WTC11 (cell line): ENCODE data around the gene GRM8. TPM values are rescaled to one million over a fixed set of nuclear protein-coding genes. Genes with fewer than 3 reads are reported as not detected.
A peak's percentile ranks its signal among the peaks of the same experiment; 100 is the strongest.

ENCODE experiments used
- ATAC-seq: fragments of 200-7000 bp; cut with Tn5 transposase; 2 replicates; pipeline ENCODE4 v1.10.0; 2021; ENCODE audit warnings: mild to moderate bottlenecking, moderate library complexity
- CTCF ChIA-PET: fragments of 300-600 bp; sonication (Branson Sonifier 250); formaldehyde crosslinking; loops from one replicate; lab custom pipeline; 2021; ENCODE audit warnings: antibody characterized with exemption; lab: Charles Lee
- POLR2A ChIA-PET: fragments of 350-600 bp; sonication (Branson Sonifier 250); formaldehyde crosslinking; loops from one replicate; lab custom pipeline; 2021; ENCODE audit warnings: antibody characterized with exemption; lab: Charles Lee
- DNase-seq: peaks from one replicate; pipeline ENCODE4 v3.0.0; 2021; ENCODE audit warnings: low spot score
- H3K27ac Mint-ChIP-seq: 2 replicates; pipeline ENCODE4 v1.8.0; 2021; ENCODE audit warnings: mixed read lengths
- H3K27me3 Mint-ChIP-seq: 2 replicates; pipeline ENCODE4 v1.8.0; 2021; ENCODE audit warnings: low read depth, mild to moderate bottlenecking, moderate library complexity, mixed read lengths
- H3K36me3 Mint-ChIP-seq: 2 replicates; pipeline ENCODE4 v1.8.0; 2021; ENCODE audit warnings: mixed read lengths
- H3K4me1 Mint-ChIP-seq: 2 replicates; pipeline ENCODE4 v1.8.0; 2022; ENCODE audit warnings: mixed read lengths
- H3K4me3 Mint-ChIP-seq: 2 replicates; pipeline ENCODE4 v1.8.0; 2021; ENCODE audit warnings: mild to moderate bottlenecking, moderate library complexity, mixed read lengths
- H3K9me3 Mint-ChIP-seq: 2 replicates; pipeline ENCODE4 v1.8.0; 2021; ENCODE audit warnings: mixed read lengths
- FOXK1 ChIP-seq: sonication (generic); formaldehyde crosslinking; IDR thresholded peaks from 2 replicates; pipeline ENCODE4 v1.8.0; 2022; ENCODE audit warnings: mild to moderate bottlenecking, moderate library complexity, missing genetic modification reagents
- GABPB1 ChIP-seq: sonication (generic); formaldehyde crosslinking; IDR thresholded peaks from 2 replicates; pipeline ENCODE4 v1.8.1; 2023; ENCODE audit warnings: mild to moderate bottlenecking, missing genetic modification reagents
- GTF2I ChIP-seq: fragments of 250-450 bp; sonication (Bioruptor Pico); conservative IDR thresholded peaks from 2 replicates; pipeline ENCODE4 v1.4.0; 2021; ENCODE audit warnings: mild to moderate bottlenecking
- HMGA2 ChIP-seq: fragments of 250-450 bp; sonication (Bioruptor Pico); IDR thresholded peaks from 2 replicates; pipeline ENCODE4 v1.4.0; 2021; ENCODE audit warnings: mild to moderate bottlenecking, moderate library complexity
- JUN ChIP-seq: sonication (generic); formaldehyde crosslinking; IDR thresholded peaks from 2 replicates; pipeline ENCODE4 v1.8.0; 2023; ENCODE audit warnings: mild to moderate bottlenecking, missing genetic modification reagents
- MYBL2 ChIP-seq: sonication (generic); formaldehyde crosslinking; IDR thresholded peaks from 2 replicates; pipeline ENCODE4 v1.8.1; 2023; ENCODE audit warnings: mild to moderate bottlenecking, moderate library complexity, missing genetic modification reagents
- NR2C2 ChIP-seq: sonication (generic); formaldehyde crosslinking; IDR thresholded peaks from 2 replicates; pipeline ENCODE4 v1.8.0; 2022; ENCODE audit warnings: mild to moderate bottlenecking, missing genetic modification reagents
- NR3C1 ChIP-seq: sonication (generic); formaldehyde crosslinking; conservative IDR thresholded peaks from 2 replicates; pipeline ENCODE4 v1.8.1; 2023; ENCODE audit warnings: low read depth, mild to moderate bottlenecking, missing genetic modification reagents
- RELA ChIP-seq: sonication (generic); formaldehyde crosslinking; IDR thresholded peaks from 2 replicates; pipeline ENCODE4 v1.8.1; 2022; ENCODE audit warnings: missing genetic modification reagents, mild to moderate bottlenecking, borderline replicate concordance
- RORB ChIP-seq: fragments of 250-450 bp; sonication (Bioruptor Pico); IDR thresholded peaks from 2 replicates; pipeline ENCODE4 v1.9.0; 2021; ENCODE audit warnings: mild to moderate bottlenecking
- SMAD4 ChIP-seq: sonication (generic); formaldehyde crosslinking; IDR thresholded peaks from 2 replicates; pipeline ENCODE4 v1.8.0; 2022; ENCODE audit warnings: mild to moderate bottlenecking, missing genetic modification reagents
- ZNF121 ChIP-seq: sonication (generic); formaldehyde crosslinking; IDR thresholded peaks from 2 replicates; pipeline ENCODE4 v1.8.0; 2023; ENCODE audit warnings: missing genetic modification reagents
- ZNF317 ChIP-seq: sonication (generic); formaldehyde crosslinking; IDR thresholded peaks from 2 replicates; pipeline ENCODE4 v1.8.1; 2023; ENCODE audit warnings: low read depth, mild to moderate bottlenecking, moderate library complexity, missing genetic modification reagents, borderline replicate concordance
- ZNF416 ChIP-seq: fragments of 250-450 bp; sonication (Bioruptor Pico); IDR thresholded peaks from 2 replicates; pipeline ENCODE4 v1.9.0; 2021; ENCODE audit warnings: mild to moderate bottlenecking, inconsistent platforms
- ZNF423 ChIP-seq: fragments of 250-450 bp; sonication (Bioruptor Pico); IDR thresholded peaks from 2 replicates; pipeline ENCODE4 v2.1.2; 2022; ENCODE audit warnings: mild to moderate bottlenecking, moderate library complexity
- total RNA-seq: library from RNA; stranded (reverse); gene quantifications from 3 replicates; pipeline ENCODE4 v1.2.3, GENCODE V29; 2021
- TF ChIP-seq, protein P1 (sequence below): sonication (generic); formaldehyde crosslinking; IDR thresholded peaks from 2 replicates; pipeline ENCODE4 v1.8.0; 2022; ENCODE audit warnings: mild to moderate bottlenecking, missing genetic modification reagents
- TF ChIP-seq, protein P2 (sequence below): sonication (generic); formaldehyde crosslinking; IDR thresholded peaks from 2 replicates; pipeline ENCODE4 v1.8.1; 2023; ENCODE audit warnings: mild to moderate bottlenecking, moderate library complexity, missing genetic modification reagents
- TF ChIP-seq, protein P3 (sequence below): sonication (generic); formaldehyde crosslinking; IDR thresholded peaks from 2 replicates; pipeline ENCODE4 v1.8.1; 2023; ENCODE audit warnings: mild to moderate bottlenecking, missing genetic modification reagents, borderline replicate concordance
- TF ChIP-seq, protein P4 (sequence below): sonication (generic); formaldehyde crosslinking; IDR thresholded peaks from 2 replicates; pipeline ENCODE4 v1.8.0; 2023; ENCODE audit warnings: missing genetic modification reagents
- TF ChIP-seq, protein P5 (sequence below): sonication (generic); formaldehyde crosslinking; IDR thresholded peaks from 2 replicates; pipeline ENCODE4 v1.8.0; 2023; ENCODE audit warnings: mild to moderate bottlenecking, missing genetic modification reagents
- TF ChIP-seq, protein P6 (sequence below): fragments of 200-600 bp; IDR thresholded peaks from 2 replicates; pipeline ENCODE4 v1.8.0; 2022; ENCODE audit warnings: antibody characterized with exemption

GRM8 gene
- total RNA-seq, 1 experiment from 2014 or later, result 2.3 TPM

DNA sequence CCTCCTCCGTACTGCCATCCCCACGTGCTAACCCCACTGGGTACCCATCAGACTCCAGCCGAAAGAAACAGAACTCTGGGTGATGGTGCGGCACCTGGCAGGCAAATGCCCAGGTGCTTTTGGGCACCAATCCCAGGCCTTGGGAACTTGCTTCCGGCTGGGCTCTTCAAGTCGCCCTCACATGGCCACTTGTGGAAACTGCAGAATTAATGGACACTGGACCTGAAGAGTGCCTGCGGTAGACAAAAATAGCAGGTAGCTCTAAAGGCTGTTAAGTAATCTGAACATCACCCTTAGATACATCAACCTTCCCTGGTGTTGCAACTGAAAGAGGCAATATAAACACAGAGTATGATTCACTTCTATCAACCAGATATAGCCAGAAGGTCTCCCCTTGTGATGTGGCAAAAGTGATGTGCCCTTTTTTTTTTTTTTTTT is 644.4 kb downstream of the GRM8 start:
- CTCF ChIA-PET, result interaction anchor here (0.6 to 1.3 kb wide), 11 partner anchors 11 to 608 kb away, joined by 3 to 5 read pairs (median 3); no protein-coding TSS in a partner anchor
- DNase-seq, result peak; percentile 71
- H3K27me3 Mint-ChIP-seq, result no peaks in the 10 kb centered on the region

DNA sequence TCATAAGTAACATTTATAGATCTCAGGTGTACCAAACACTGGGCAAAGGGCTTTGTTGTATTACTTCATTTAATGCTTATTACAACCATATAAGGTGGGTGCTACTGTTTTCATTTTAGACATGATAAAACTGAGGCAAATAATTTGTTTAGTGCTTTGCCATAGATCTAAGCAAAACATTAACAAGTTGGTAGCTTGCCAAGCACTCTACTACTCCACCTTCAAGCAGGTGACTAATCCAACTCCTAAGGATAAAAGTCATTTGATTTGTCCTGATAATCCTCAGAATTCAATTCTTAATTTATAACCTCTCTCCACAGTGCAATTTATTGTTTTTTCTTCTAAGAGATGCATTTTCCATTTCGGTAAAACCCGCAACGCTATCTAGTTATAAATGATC is 646.4 kb downstream of the GRM8 start:
- ChIA-PET CTCF (no interaction called here), POLR2A (no interaction called here)
- Mint-ChIP-seq H3K27me3 (no peaks in the 10 kb centered on the region), H3K4me1 (no peaks in the 10 kb centered on the region; the same call in 1 of the 2 replicates), H3K9me3 (no peaks in the 10 kb centered on the region), H3K4me3 (no peak overlapping the region), H3K27ac (no peak overlapping the region), H3K36me3 (no peaks in the 10 kb centered on the region)
- ATAC-seq, result no peak
- DNase-seq, result no peak
- TF ChIP-seq ZNF423 (CRISPR knock-in tag) (no peak), JUN (CRISPR knock-in tag) (no peak), NR3C1 (CRISPR knock-in tag) (no peak), ZNF416 (CRISPR knock-in tag) (no peak), NR2C2 (CRISPR knock-in tag) (no peak), GTF2I (no peak), SMAD4 (CRISPR knock-in tag) (no peak), HMGA2 (CRISPR knock-in tag) (no peak), GABPB1 (no peak), RORB (CRISPR knock-in tag) (no peak), MYBL2 (CRISPR knock-in tag) (no peak)
- TF ChIP-seq, protein P1, sequence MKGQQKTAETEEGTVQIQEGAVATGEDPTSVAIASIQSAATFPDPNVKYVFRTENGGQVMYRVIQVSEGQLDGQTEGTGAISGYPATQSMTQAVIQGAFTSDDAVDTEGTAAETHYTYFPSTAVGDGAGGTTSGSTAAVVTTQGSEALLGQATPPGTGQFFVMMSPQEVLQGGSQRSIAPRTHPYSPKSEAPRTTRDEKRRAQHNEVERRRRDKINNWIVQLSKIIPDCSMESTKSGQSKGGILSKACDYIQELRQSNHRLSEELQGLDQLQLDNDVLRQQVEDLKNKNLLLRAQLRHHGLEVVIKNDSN (CRISPR knock-in tag), result no peak
- TF ChIP-seq, protein P2, sequence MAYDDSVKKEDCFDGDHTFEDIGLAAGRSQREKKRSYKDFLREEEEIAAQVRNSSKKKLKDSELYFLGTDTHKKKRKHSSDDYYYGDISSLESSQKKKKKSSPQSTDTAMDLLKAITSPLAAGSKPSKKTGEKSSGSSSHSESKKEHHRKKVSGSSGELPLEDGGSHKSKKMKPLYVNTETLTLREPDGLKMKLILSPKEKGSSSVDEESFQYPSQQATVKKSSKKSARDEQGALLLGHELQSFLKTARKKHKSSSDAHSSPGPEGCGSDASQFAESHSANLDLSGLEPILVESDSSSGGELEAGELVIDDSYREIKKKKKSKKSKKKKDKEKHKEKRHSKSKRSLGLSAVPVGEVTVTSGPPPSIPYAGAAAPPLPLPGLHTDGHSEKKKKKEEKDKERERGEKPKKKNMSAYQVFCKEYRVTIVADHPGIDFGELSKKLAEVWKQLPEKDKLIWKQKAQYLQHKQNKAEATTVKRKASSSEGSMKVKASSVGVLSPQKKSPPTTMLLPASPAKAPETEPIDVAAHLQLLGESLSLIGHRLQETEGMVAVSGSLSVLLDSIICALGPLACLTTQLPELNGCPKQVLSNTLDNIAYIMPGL (CRISPR knock-in tag), result no peak
- TF ChIP-seq, protein P3, sequence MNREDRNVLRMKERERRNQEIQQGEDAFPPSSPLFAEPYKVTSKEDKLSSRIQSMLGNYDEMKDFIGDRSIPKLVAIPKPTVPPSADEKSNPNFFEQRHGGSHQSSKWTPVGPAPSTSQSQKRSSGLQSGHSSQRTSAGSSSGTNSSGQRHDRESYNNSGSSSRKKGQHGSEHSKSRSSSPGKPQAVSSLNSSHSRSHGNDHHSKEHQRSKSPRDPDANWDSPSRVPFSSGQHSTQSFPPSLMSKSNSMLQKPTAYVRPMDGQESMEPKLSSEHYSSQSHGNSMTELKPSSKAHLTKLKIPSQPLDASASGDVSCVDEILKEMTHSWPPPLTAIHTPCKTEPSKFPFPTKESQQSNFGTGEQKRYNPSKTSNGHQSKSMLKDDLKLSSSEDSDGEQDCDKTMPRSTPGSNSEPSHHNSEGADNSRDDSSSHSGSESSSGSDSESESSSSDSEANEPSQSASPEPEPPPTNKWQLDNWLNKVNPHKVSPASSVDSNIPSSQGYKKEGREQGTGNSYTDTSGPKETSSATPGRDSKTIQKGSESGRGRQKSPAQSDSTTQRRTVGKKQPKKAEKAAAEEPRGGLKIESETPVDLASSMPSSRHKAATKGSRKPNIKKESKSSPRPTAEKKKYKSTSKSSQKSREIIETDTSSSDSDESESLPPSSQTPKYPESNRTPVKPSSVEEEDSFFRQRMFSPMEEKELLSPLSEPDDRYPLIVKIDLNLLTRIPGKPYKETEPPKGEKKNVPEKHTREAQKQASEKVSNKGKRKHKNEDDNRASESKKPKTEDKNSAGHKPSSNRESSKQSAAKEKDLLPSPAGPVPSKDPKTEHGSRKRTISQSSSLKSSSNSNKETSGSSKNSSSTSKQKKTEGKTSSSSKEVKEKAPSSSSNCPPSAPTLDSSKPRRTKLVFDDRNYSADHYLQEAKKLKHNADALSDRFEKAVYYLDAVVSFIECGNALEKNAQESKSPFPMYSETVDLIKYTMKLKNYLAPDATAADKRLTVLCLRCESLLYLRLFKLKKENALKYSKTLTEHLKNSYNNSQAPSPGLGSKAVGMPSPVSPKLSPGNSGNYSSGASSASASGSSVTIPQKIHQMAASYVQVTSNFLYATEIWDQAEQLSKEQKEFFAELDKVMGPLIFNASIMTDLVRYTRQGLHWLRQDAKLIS (CRISPR knock-in tag), result no peak
- TF ChIP-seq, protein P4, sequence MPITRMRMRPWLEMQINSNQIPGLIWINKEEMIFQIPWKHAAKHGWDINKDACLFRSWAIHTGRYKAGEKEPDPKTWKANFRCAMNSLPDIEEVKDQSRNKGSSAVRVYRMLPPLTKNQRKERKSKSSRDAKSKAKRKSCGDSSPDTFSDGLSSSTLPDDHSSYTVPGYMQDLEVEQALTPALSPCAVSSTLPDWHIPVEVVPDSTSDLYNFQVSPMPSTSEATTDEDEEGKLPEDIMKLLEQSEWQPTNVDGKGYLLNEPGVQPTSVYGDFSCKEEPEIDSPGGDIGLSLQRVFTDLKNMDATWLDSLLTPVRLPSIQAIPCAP (CRISPR knock-in tag), result no peak

More for the DNA sequence above, 644.4 kb downstream of the GRM8 start:
- peak; percentile 99 for ATAC-seq
- POLR2A ChIA-PET, result no interaction called here
- Mint-ChIP-seq H3K4me3 (no peak overlapping the region), H3K9me3 (peaks cover 13% of the 10 kb centered on the region), H3K27ac (no peak overlapping the region), H3K36me3 (peaks cover 12% of the 10 kb centered on the region), H3K4me1 (no peaks in the 10 kb centered on the region; the same call in 1 of the 2 replicates)
- TF ChIP-seq, protein P5, sequence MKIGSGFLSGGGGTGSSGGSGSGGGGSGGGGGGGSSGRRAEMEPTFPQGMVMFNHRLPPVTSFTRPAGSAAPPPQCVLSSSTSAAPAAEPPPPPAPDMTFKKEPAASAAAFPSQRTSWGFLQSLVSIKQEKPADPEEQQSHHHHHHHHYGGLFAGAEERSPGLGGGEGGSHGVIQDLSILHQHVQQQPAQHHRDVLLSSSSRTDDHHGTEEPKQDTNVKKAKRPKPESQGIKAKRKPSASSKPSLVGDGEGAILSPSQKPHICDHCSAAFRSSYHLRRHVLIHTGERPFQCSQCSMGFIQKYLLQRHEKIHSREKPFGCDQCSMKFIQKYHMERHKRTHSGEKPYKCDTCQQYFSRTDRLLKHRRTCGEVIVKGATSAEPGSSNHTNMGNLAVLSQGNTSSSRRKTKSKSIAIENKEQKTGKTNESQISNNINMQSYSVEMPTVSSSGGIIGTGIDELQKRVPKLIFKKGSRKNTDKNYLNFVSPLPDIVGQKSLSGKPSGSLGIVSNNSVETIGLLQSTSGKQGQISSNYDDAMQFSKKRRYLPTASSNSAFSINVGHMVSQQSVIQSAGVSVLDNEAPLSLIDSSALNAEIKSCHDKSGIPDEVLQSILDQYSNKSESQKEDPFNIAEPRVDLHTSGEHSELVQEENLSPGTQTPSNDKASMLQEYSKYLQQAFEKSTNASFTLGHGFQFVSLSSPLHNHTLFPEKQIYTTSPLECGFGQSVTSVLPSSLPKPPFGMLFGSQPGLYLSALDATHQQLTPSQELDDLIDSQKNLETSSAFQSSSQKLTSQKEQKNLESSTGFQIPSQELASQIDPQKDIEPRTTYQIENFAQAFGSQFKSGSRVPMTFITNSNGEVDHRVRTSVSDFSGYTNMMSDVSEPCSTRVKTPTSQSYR (CRISPR knock-in tag), result no peak
- TF ChIP-seq FOXK1, result no peak
- no peak for TF ChIP-seq ZNF416 (CRISPR knock-in tag)
- no peak for TF ChIP-seq RELA (CRISPR knock-in tag)
- TF ChIP-seq, protein P6, sequence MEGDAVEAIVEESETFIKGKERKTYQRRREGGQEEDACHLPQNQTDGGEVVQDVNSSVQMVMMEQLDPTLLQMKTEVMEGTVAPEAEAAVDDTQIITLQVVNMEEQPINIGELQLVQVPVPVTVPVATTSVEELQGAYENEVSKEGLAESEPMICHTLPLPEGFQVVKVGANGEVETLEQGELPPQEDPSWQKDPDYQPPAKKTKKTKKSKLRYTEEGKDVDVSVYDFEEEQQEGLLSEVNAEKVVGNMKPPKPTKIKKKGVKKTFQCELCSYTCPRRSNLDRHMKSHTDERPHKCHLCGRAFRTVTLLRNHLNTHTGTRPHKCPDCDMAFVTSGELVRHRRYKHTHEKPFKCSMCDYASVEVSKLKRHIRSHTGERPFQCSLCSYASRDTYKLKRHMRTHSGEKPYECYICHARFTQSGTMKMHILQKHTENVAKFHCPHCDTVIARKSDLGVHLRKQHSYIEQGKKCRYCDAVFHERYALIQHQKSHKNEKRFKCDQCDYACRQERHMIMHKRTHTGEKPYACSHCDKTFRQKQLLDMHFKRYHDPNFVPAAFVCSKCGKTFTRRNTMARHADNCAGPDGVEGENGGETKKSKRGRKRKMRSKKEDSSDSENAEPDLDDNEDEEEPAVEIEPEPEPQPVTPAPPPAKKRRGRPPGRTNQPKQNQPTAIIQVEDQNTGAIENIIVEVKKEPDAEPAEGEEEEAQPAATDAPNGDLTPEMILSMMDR, result peak; percentile 48
- no peak for TF ChIP-seq ZNF121
- no peak for TF ChIP-seq ZNF317 (CRISPR knock-in tag)
